WTC11 (cell line): ENCODE measurements around the gene ZEB1.

Source experiments
- CREB1 ChIP-seq: sonication (generic); formaldehyde crosslinking; IDR thresholded peaks from 2 replicates; pipeline ENCODE4 v1.8.0; 2023; ENCODE audit warnings: mild to moderate bottlenecking, missing genetic modification reagents
- E2F1 ChIP-seq: sonication (generic); formaldehyde crosslinking; IDR thresholded peaks from 2 replicates; pipeline ENCODE4 v1.8.0; 2022; ENCODE audit warnings: mild to moderate bottlenecking, missing genetic modification reagents
- IRF1 ChIP-seq: sonication (generic); formaldehyde crosslinking; IDR thresholded peaks from 2 replicates; pipeline ENCODE4 v1.8.0; 2023; ENCODE audit warnings: missing genetic modification reagents
- IRF2 ChIP-seq: sonication (generic); formaldehyde crosslinking; IDR thresholded peaks from 2 replicates; pipeline ENCODE4 v1.8.0; 2022; ENCODE audit warnings: low read depth, missing genetic modification reagents, borderline replicate concordance
- MLX ChIP-seq: sonication (generic); formaldehyde crosslinking; IDR thresholded peaks from 2 replicates; pipeline ENCODE4 v1.8.1; 2023; ENCODE audit warnings: mild to moderate bottlenecking, missing genetic modification reagents, moderate library complexity
- NFYB ChIP-seq: sonication (generic); formaldehyde crosslinking; conservative IDR thresholded peaks from 2 replicates; pipeline ENCODE4 v1.8.0; 2022; ENCODE audit warnings: low read depth, missing genetic modification reagents
- NR2C2 ChIP-seq: sonication (generic); formaldehyde crosslinking; IDR thresholded peaks from 2 replicates; pipeline ENCODE4 v1.8.0; 2022; ENCODE audit warnings: mild to moderate bottlenecking, missing genetic modification reagents
- SMAD4 ChIP-seq: sonication (generic); formaldehyde crosslinking; IDR thresholded peaks from 2 replicates; pipeline ENCODE4 v1.8.0; 2022; ENCODE audit warnings: mild to moderate bottlenecking, missing genetic modification reagents
- USF2 ChIP-seq: sonication (generic); formaldehyde crosslinking; IDR thresholded peaks from 2 replicates; pipeline ENCODE4 v1.8.1; 2023; ENCODE audit warnings: mild to moderate bottlenecking, missing genetic modification reagents, moderate library complexity
- TF ChIP-seq, protein P1 (sequence below): fragments of 200-600 bp; IDR thresholded peaks from 2 replicates; pipeline ENCODE4 v1.8.0; 2022; ENCODE audit warnings: antibody characterized with exemption
- TF ChIP-seq, protein P2 (sequence below): sonication (generic); formaldehyde crosslinking; IDR thresholded peaks from 2 replicates; pipeline ENCODE4 v1.8.1; 2023; ENCODE audit warnings: mild to moderate bottlenecking, moderate library complexity, missing genetic modification reagents
- TF ChIP-seq, protein P3 (sequence below): sonication (generic); formaldehyde crosslinking; conservative IDR thresholded peaks from 2 replicates; pipeline ENCODE4 v1.8.1; 2022; ENCODE audit warnings: mild to moderate bottlenecking, missing genetic modification reagents
- TF ChIP-seq, protein P4 (sequence below): sonication (generic); formaldehyde crosslinking; IDR thresholded peaks from 2 replicates; pipeline ENCODE4 v1.8.0; 2022; ENCODE audit warnings: mild to moderate bottlenecking, missing genetic modification reagents
- TF ChIP-seq, protein P5 (sequence below): sonication (generic); formaldehyde crosslinking; IDR thresholded peaks from 2 replicates; pipeline ENCODE4 v1.8.1; 2022; ENCODE audit warnings: low read depth, missing genetic modification reagents, borderline replicate concordance

DNA sequence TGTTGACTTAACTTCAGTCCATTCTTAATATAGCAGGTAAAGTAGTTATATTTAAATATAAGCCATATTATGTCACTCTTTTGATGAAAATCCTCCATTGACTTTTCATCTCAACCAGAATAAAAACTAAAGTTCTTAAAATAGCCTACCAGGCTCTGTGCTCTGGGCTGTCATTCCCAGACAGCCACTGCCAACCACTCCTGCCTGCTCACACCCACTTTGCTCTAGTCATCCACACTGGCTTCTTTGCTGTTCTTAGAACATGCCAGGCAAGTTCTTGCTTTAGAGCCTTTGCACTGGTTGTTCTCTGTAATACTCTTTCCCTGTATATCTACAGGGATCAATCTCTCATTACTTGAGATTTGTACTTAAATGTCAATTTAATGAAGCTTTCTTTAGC, 80.6 kb downstream of the ZEB1 start:
- TF ChIP-seq E2F1 (no peak), USF2 (CRISPR knock-in tag) (no peak), NR2C2 (no peak), IRF2 (no peak), NFYB (no peak), SMAD4 (no peak), CREB1 (CRISPR knock-in tag) (no peak), MLX (CRISPR knock-in tag) (no peak), IRF1 (CRISPR knock-in tag) (no peak)
- TF ChIP-seq, protein P1, sequence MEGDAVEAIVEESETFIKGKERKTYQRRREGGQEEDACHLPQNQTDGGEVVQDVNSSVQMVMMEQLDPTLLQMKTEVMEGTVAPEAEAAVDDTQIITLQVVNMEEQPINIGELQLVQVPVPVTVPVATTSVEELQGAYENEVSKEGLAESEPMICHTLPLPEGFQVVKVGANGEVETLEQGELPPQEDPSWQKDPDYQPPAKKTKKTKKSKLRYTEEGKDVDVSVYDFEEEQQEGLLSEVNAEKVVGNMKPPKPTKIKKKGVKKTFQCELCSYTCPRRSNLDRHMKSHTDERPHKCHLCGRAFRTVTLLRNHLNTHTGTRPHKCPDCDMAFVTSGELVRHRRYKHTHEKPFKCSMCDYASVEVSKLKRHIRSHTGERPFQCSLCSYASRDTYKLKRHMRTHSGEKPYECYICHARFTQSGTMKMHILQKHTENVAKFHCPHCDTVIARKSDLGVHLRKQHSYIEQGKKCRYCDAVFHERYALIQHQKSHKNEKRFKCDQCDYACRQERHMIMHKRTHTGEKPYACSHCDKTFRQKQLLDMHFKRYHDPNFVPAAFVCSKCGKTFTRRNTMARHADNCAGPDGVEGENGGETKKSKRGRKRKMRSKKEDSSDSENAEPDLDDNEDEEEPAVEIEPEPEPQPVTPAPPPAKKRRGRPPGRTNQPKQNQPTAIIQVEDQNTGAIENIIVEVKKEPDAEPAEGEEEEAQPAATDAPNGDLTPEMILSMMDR: no peak
- TF ChIP-seq, protein P2, sequence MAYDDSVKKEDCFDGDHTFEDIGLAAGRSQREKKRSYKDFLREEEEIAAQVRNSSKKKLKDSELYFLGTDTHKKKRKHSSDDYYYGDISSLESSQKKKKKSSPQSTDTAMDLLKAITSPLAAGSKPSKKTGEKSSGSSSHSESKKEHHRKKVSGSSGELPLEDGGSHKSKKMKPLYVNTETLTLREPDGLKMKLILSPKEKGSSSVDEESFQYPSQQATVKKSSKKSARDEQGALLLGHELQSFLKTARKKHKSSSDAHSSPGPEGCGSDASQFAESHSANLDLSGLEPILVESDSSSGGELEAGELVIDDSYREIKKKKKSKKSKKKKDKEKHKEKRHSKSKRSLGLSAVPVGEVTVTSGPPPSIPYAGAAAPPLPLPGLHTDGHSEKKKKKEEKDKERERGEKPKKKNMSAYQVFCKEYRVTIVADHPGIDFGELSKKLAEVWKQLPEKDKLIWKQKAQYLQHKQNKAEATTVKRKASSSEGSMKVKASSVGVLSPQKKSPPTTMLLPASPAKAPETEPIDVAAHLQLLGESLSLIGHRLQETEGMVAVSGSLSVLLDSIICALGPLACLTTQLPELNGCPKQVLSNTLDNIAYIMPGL (CRISPR knock-in tag): no peak
- TF ChIP-seq, protein P3, sequence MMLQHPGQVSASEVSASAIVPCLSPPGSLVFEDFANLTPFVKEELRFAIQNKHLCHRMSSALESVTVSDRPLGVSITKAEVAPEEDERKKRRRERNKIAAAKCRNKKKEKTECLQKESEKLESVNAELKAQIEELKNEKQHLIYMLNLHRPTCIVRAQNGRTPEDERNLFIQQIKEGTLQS (CRISPR knock-in tag): no peak
- TF ChIP-seq, protein P4, sequence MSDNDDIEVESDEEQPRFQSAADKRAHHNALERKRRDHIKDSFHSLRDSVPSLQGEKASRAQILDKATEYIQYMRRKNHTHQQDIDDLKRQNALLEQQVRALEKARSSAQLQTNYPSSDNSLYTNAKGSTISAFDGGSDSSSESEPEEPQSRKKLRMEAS: no peak
- TF ChIP-seq, protein P5, sequence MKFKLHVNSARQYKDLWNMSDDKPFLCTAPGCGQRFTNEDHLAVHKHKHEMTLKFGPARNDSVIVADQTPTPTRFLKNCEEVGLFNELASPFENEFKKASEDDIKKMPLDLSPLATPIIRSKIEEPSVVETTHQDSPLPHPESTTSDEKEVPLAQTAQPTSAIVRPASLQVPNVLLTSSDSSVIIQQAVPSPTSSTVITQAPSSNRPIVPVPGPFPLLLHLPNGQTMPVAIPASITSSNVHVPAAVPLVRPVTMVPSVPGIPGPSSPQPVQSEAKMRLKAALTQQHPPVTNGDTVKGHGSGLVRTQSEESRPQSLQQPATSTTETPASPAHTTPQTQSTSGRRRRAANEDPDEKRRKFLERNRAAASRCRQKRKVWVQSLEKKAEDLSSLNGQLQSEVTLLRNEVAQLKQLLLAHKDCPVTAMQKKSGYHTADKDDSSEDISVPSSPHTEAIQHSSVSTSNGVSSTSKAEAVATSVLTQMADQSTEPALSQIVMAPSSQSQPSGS (CRISPR knock-in tag): no peak
